H1 (cell line): ENCODE measurements around the gene DBP. TPM values are rescaled to one million over a fixed set of nuclear protein-coding genes. Genes with fewer than 3 reads are reported as not detected.

Experiments used
- ASH2L ChIP-seq: fragments of 200-600, 300-600 bp; sonication (generic); IDR thresholded peaks from one replicate; pipeline ENCODE4 v1.7.1; 2017; ENCODE audit warnings: low read length
- CBX5 ChIP-seq: fragments of 300-800, 300-1000 bp; sonication (generic); IDR thresholded peaks from 2 replicates; pipeline ENCODE4 v1.7.1; 2016; ENCODE audit warnings: antibody characterized with exemption, low read length, low read depth
- CBX8 ChIP-seq: fragments of 300-800, 300-1000 bp; sonication (generic); IDR thresholded peaks from 2 replicates; pipeline ENCODE4 v1.7.1; 2016; ENCODE audit warnings: low read depth, low read length, borderline replicate concordance
- E2F6 ChIP-seq: IDR thresholded peaks from 2 replicates; pipeline ENCODE4 v1.6.1; 2012; ENCODE audit warnings: inconsistent platforms
- FOSL1 ChIP-seq: IDR thresholded peaks from 2 replicates; pipeline ENCODE4 v1.6.1; 2011; ENCODE audit warnings: mild to moderate bottlenecking, low read depth, low read length, moderate library complexity; ENCODE audit not compliant: insufficient read depth
- HDAC2 ChIP-seq, 2 experiments: fragments of 300-600 bp in 1 of 2; sonication (generic) in 1 of 2; IDR thresholded peaks; 2 replicates each; pipeline ENCODE4 v1.6.1; 2011 to 2012; ENCODE audit warnings: low read depth in 2 of 2, low read length in 2 of 2, mild to moderate bottlenecking in 2 of 2, moderate library complexity in 2 of 2, borderline replicate concordance in 1 of 2, inconsistent platforms in 1 of 2
- KDM1A ChIP-seq: fragments of 200-600, 300-600 bp; sonication (generic); IDR thresholded peaks from 2 replicates; pipeline ENCODE4 v1.7.1; 2016; ENCODE audit warnings: mild to moderate bottlenecking, low read length, borderline replicate concordance
- MAX ChIP-seq: IDR thresholded peaks from 2 replicates; pipeline ENCODE4 v1.6.1; 2012; ENCODE audit warnings: inconsistent platforms
- RNF2 ChIP-seq: fragments of 200-900, 300-1000 bp; sonication (generic); IDR thresholded peaks from 2 replicates; pipeline ENCODE4 v1.7.1; 2016; ENCODE audit warnings: borderline replicate concordance, low read depth, mild to moderate bottlenecking, antibody characterized with exemption, low read length; ENCODE audit not compliant: poor library complexity, severe bottlenecking; ENCODE audit errors: missing control alignments
- SIX5 ChIP-seq: IDR thresholded peaks from 2 replicates; pipeline ENCODE4 v1.6.1; 2011; ENCODE audit warnings: mild to moderate bottlenecking, low read depth, low read length
- SP2 ChIP-seq: IDR thresholded peaks from 2 replicates; pipeline ENCODE4 v1.6.1; 2012; ENCODE audit warnings: mild to moderate bottlenecking, low read length, inconsistent platforms
- TBP ChIP-seq: IDR thresholded peaks from 2 replicates; pipeline ENCODE4 v1.6.1; 2011; ENCODE audit warnings: low read depth, low read length, improper control_type of control experiment
- polyA plus RNA-seq, 7 experiments: library from polyadenylated mRNA; depleted of rRNA in 3 of 7; stranded (reverse) in 5 of 7; unstranded in 2 of 7; fragments of >200 nt in 5 of 7; fragments of 200-250 nt in 2 of 7; gene quantifications; 1 replicate in 5 of 7; 2 replicates in 1 of 7; 4 replicates in 1 of 7; pipeline versions ENCODE4 v1.2.1 to v1.2.3, GENCODE V29; 2011 to 2013; ENCODE audit warnings: missing spikeins in 2 of 7, mixed read lengths in 2 of 7
- total RNA-seq: library from RNA; stranded (reverse); fragmentation: NEBNext Ultra II Directional; extraction: Animal tissue kit (Norgen Biotek cat#: 25700); gene quantifications from 2 replicates; pipeline ENCODE4 v1.2.1, GENCODE V29; 2021

The DBP gene
- total and polyA plus RNA-seq, 2 of the 8 experiments (the other 6 are each of a cell fraction or from before 2014, with no cell fraction given), result 7.5 to 8.3 TPM

- TF ChIP-seq FOSL1 (no peak), CBX8 (no peak), HDAC2 (IDR thresholded peaks at IDR 0.05; ENCODE audit: borderline replicate concordance in 1 of 2, low read depth in 2 of 2, low read length in 2 of 2) (no peak), RNF2 (no peak), TBP (no peak), MAX (no peak), ASH2L (no peak), KDM1A (no peak), CBX5 (no peak), SP2 (no peak), E2F6 (no peak), SIX5 (no peak)
These were observed 17.3 kb upstream of the DBP start (continued) for GRCh38 chr19:48654299-48655059.
